Nephron progenitor cell (in vitro differentiated cells): ENCODE measurements around the gene PLAC9.
A peak's percentile ranks its signal among the peaks of the same experiment; 100 is the strongest.

Experiments used
- DNase-seq: peaks from one replicate; pipeline ENCODE4 v3.0.0; 2021
- H3K27ac Mint-ChIP-seq: 2 replicates; pipeline ENCODE4 v1.8.0; 2021; ENCODE audit warnings: mild to moderate bottlenecking, moderate library complexity, mixed read lengths
- H3K27me3 Mint-ChIP-seq: 2 replicates; pipeline ENCODE4 v1.8.0; 2021; ENCODE audit warnings: mild to moderate bottlenecking, low read depth, mixed read lengths; ENCODE audit not compliant: poor library complexity
- H3K36me3 Mint-ChIP-seq: 2 replicates; pipeline ENCODE4 v1.8.0; 2021; ENCODE audit warnings: low read depth, mixed read lengths
- H3K4me1 Mint-ChIP-seq: 2 replicates; pipeline ENCODE4 v1.8.0; 2021; ENCODE audit warnings: mixed read lengths
- H3K4me3 Mint-ChIP-seq: 2 replicates; pipeline ENCODE4 v1.8.0; 2021; ENCODE audit warnings: mild to moderate bottlenecking, moderate library complexity, mixed read lengths
- H3K9me3 Mint-ChIP-seq: 2 replicates; pipeline ENCODE4 v1.8.0; 2021; ENCODE audit warnings: mild to moderate bottlenecking, moderate library complexity, mixed read lengths
- TF ChIP-seq, protein P1 (sequence below): fragments of 200-600 bp; sonication (generic); IDR thresholded peaks from 2 replicates; pipeline ENCODE4 v1.5.0; 2021; ENCODE audit warnings: antibody characterized with exemption

The PLAC9 gene

GRCh38 chr10:80185578-80186299 is 53.2 kb downstream of the PLAC9 start:
- Mint-ChIP-seq H3K27me3 (peaks cover 7% of the 10 kb centered on the region), H3K27ac (no peak overlapping the region), H3K9me3 (no peaks in the 10 kb centered on the region), H3K36me3 (no peaks in the 10 kb centered on the region), H3K4me3 (no peak overlapping the region), H3K4me1 (peaks cover 18% of the 10 kb centered on the region)
- TF ChIP-seq, protein P1, sequence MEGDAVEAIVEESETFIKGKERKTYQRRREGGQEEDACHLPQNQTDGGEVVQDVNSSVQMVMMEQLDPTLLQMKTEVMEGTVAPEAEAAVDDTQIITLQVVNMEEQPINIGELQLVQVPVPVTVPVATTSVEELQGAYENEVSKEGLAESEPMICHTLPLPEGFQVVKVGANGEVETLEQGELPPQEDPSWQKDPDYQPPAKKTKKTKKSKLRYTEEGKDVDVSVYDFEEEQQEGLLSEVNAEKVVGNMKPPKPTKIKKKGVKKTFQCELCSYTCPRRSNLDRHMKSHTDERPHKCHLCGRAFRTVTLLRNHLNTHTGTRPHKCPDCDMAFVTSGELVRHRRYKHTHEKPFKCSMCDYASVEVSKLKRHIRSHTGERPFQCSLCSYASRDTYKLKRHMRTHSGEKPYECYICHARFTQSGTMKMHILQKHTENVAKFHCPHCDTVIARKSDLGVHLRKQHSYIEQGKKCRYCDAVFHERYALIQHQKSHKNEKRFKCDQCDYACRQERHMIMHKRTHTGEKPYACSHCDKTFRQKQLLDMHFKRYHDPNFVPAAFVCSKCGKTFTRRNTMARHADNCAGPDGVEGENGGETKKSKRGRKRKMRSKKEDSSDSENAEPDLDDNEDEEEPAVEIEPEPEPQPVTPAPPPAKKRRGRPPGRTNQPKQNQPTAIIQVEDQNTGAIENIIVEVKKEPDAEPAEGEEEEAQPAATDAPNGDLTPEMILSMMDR, result no peak
- DNase-seq, result no peak

GRCh38 chr10:80186364-80187012 is 54.0 kb downstream of the PLAC9 start:
- Mint-ChIP-seq H3K4me3 (no peak overlapping the region), H3K4me1 (peaks cover 18% of the 10 kb centered on the region), H3K36me3 (no peaks in the 10 kb centered on the region), H3K27me3 (peaks cover 7% of the 10 kb centered on the region), H3K9me3 (no peaks in the 10 kb centered on the region), H3K27ac (no peak overlapping the region)
- DNase-seq, result no peak
- TF ChIP-seq, protein P1, result no peak

DNA sequence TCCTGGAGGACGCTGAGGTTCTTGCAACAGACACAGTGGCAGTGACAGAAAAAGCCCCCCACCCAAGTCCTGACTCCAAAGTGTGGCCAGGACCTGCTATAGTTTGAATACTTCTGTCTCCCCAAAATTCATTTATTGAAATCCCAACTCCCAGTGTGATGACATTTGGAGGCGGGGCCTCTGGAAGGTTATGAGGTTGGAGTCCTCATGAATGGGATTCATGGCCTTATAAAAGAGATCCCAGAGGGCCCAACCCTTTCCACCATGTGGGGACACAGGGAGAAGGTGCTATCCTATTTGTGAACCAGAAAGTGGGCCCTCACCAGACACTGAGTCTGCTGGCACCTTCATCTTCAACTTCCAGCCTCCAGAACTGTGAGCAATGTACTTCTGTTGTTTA is 54.5 kb downstream of the PLAC9 start:
- H3K27ac Mint-ChIP-seq, result peak overlapping the region; percentile 28
- H3K4me3 Mint-ChIP-seq, result no peak overlapping the region
- H3K27me3 Mint-ChIP-seq, result peaks cover 7% of the 10 kb centered on the region

DNA sequence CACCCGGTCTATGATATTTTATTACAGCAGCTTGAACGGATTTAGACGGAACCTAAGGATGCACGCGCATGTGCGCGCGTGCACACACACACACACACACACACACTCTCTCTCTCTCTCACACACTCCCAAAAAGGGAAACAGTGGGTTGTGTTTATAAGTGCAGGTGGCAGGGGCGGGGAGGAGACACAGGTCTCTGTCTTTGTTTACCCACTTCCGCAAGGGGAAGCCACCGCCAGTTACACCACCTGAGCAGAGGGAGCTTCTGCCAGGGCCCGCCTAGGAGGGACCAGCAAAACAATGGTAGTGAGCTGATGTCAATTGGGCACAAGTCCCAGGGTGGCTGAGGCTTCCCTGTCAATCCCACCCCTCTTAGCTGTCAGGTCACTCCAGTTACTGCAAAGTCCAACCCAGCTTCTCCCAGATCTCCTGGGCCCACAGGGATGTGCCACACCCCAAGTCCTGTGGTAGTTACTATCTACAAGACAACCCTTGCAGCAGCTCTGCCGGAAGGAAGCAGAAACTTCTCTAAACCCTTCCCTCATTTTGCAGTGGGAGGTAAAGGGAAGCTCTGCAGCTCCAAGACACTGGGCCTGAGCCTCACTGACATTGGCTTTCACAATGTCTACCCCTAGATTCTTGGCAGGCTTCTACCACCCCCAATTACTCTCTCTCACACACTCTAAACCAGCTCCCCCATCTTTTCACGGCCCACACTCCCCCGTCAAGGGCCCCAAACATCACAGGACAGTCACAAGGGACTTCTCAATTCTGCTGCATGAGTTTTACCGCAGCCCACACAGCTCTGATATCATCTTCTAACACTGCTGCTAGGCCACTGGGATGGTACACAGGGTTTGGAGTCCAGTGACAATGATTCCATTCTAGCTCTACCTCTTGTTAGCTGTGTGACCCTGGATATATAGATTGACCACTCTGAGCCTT is 55.2 kb downstream of the PLAC9 start:
- H3K27me3 Mint-ChIP-seq, result peaks cover 7% of the 10 kb centered on the region
- TF ChIP-seq, protein P1, result no peak
- no peak overlapping the region for H3K4me3 Mint-ChIP-seq
- peaks cover 18% of the 10 kb centered on the region for H3K4me1 Mint-ChIP-seq
- H3K27ac Mint-ChIP-seq, result peak overlapping the region; percentile 28
- peaks cover 6% of the 10 kb centered on the region for H3K36me3 Mint-ChIP-seq
- no peak for DNase-seq
- H3K9me3 Mint-ChIP-seq, result peaks cover 7% of the 10 kb centered on the region

More for the DNA sequence above, 54.5 kb downstream of the PLAC9 start:
- TF ChIP-seq, protein P1, result no peak
- Mint-ChIP-seq H3K9me3 (peaks cover 2% of the 10 kb centered on the region), H3K4me1 (peaks cover 18% of the 10 kb centered on the region), H3K36me3 (peaks cover under 1% of the 10 kb centered on the region)
- DNase-seq, result no peak

- no peak for DNase-seq
- TF ChIP-seq, protein P1, result no peak
- no peak overlapping the region for H3K4me3 Mint-ChIP-seq
- no peak overlapping the region for H3K27ac Mint-ChIP-seq
- H3K9me3 Mint-ChIP-seq, result peaks cover 10% of the 10 kb centered on the region
- H3K36me3 Mint-ChIP-seq, result peaks cover 10% of the 10 kb centered on the region
- peaks cover 18% of the 10 kb centered on the region for H3K4me1 Mint-ChIP-seq
- peaks cover 7% of the 10 kb centered on the region for H3K27me3 Mint-ChIP-seq
Observed at GRCh38 chr10:80188713-80189112, 56.2 kb downstream of the PLAC9 start.
